ENCODE measurements around the gene ITGB2. TPM values are rescaled to one million over a fixed set of nuclear protein-coding genes. Genes with fewer than 3 reads are reported as not detected.

The ITGB2 gene
- total RNA-seq, 1 experiment from 2014 or later, result 1.5 TPM

DNA sequence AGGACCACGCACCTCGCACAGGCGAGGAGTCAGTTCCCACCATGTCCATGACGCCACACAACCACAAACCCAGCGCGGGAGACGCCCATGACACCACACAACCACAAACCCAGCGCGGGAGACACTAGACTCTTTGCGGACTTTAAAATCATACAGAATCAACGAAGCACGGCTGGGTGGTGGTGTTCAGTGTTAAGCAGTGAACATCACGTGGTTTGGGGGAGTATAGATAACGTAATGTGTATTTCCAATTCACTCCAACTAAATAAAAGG is 66.4 kb downstream of the ITGB2 start (continued):
- TF ChIP-seq, protein P1, sequence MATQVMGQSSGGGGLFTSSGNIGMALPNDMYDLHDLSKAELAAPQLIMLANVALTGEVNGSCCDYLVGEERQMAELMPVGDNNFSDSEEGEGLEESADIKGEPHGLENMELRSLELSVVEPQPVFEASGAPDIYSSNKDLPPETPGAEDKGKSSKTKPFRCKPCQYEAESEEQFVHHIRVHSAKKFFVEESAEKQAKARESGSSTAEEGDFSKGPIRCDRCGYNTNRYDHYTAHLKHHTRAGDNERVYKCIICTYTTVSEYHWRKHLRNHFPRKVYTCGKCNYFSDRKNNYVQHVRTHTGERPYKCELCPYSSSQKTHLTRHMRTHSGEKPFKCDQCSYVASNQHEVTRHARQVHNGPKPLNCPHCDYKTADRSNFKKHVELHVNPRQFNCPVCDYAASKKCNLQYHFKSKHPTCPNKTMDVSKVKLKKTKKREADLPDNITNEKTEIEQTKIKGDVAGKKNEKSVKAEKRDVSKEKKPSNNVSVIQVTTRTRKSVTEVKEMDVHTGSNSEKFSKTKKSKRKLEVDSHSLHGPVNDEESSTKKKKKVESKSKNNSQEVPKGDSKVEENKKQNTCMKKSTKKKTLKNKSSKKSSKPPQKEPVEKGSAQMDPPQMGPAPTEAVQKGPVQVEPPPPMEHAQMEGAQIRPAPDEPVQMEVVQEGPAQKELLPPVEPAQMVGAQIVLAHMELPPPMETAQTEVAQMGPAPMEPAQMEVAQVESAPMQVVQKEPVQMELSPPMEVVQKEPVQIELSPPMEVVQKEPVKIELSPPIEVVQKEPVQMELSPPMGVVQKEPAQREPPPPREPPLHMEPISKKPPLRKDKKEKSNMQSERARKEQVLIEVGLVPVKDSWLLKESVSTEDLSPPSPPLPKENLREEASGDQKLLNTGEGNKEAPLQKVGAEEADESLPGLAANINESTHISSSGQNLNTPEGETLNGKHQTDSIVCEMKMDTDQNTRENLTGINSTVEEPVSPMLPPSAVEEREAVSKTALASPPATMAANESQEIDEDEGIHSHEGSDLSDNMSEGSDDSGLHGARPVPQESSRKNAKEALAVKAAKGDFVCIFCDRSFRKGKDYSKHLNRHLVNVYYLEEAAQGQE (IDR thresholded peaks at IDR 0.05; ENCODE audit: low read depth), result no peak
- no peak for TF ChIP-seq TCF7L2 (IDR thresholded peaks at IDR 0.05; ENCODE audit: borderline replicate concordance, extremely low read depth, insufficient read depth, insufficient read length)

- Histone ChIP-seq H3K4me1 (ENCODE audit: control insufficient read depth in 1 of 2, insufficient read depth in 2 of 2, low read length in 2 of 2) (no peaks in the 10 kb centered on the region; a peak in 1 of 4 replicates), H2AFZ (ENCODE audit: low read depth, low read length, poor library complexity, severe bottlenecking) (no peak overlapping the region), H3K4me2 (ENCODE audit: low read length) (no peak overlapping the region), H3K4me3 (replicated peaks in 1 of 2; ENCODE audit: low read depth in 1 of 2, low read length in 2 of 2) (no peak overlapping the region), H4K20me1 (ENCODE audit: insufficient read depth) (no peaks in the 10 kb centered on the region), H3K9ac (ENCODE audit: low read length) (no peak overlapping the region), H3K36me3 (ENCODE audit: control insufficient read depth in 1 of 2, insufficient read depth in 2 of 2, low read length in 2 of 2) (peaks cover 28 to 45% of the 10 kb centered on the region in 2 experiments), H3K27ac (ENCODE audit: low read depth, low read length) (no peak overlapping the region), H3K9me3 (ENCODE audit: control insufficient read depth in 1 of 2, insufficient read depth in 1 of 2, low read depth in 1 of 2, low read length in 2 of 2) (no peaks in the 10 kb centered on the region), H3K79me2 (ENCODE audit: insufficient read depth, low read length) (peaks cover 27% of the 10 kb centered on the region), H3K9me2 (ENCODE audit: insufficient read depth) (no peaks in the 10 kb centered on the region), H3K27me3 (ENCODE audit: insufficient read depth, low read length) (no peaks in the 10 kb centered on the region)
- ATAC-seq (no peak), DNase-seq (ENCODE audit: low read depth, low spot score) (no peak)
- RAD21 ChIA-PET (ENCODE audit: low non-redundant PET in 1 of 2, low total read pairs in 2 of 2, uncharacterized antibody in 2 of 2, unreplicated experiment in 2 of 2), result no interaction called here
- CTCF ChIA-PET, result no interaction called here
- no peak for TF ChIP-seq ELF1 (IDR thresholded peaks at IDR 0.05; ENCODE audit: borderline replicate concordance, low read depth)
- no peak for TF ChIP-seq RAD21 (IDR thresholded peaks at IDR 0.05; ENCODE audit: low read depth)
- TF ChIP-seq JUND (IDR thresholded peaks at IDR 0.05), result no peak
- TF ChIP-seq SRF (IDR thresholded peaks at IDR 0.05; ENCODE audit: low read depth), result no peak
- TF ChIP-seq, protein P1 (IDR thresholded peaks at IDR 0.05; ENCODE audit: low read depth), result no peak
- TF ChIP-seq FOSL1 (IDR thresholded peaks at IDR 0.05; ENCODE audit: low read depth), result no peak
- no peak for TF ChIP-seq EZH2 (IDR thresholded peaks at IDR 0.05)
- no peak for TF ChIP-seq EZH2phosphoT487 (IDR thresholded peaks at IDR 0.05; ENCODE audit: borderline replicate concordance)
- TF ChIP-seq POLR2A (IDR thresholded peaks at IDR 0.05; ENCODE audit: borderline replicate concordance, extremely low read depth, insufficient read depth, insufficient read length), result no peak
- no peak for TF ChIP-seq SIN3A (IDR thresholded peaks at IDR 0.05; ENCODE audit: low read depth)
- no peak for TF ChIP-seq TCF7L2 (IDR thresholded peaks at IDR 0.05; ENCODE audit: borderline replicate concordance, extremely low read depth, insufficient read depth, insufficient read length)
- no peak for TF ChIP-seq EGR1 (IDR thresholded peaks at IDR 0.05; ENCODE audit: low read depth)
- TF ChIP-seq YY1 (IDR thresholded peaks at IDR 0.05; ENCODE audit: extremely low read depth, insufficient replicate concordance, low read depth, low read length), result no peak
- POLR2A ChIA-PET, result no interaction called here
- no TSS peak for BruUV-seq (replicated peaks)
- intact Hi-C loops (cut with micrococcal nuclease), result no loop called here
Measured at GRCh38 chr21:44853601-44854390, 66.9 kb downstream of the ITGB2 start.
